Stimulated activated CD4-positive, alpha-beta T cell treated with anti-CD3 and anti-CD28 coated beads, TNF-alpha, amount 100 ng/mL, for 4 hours (primary cell): ENCODE results near the gene SKA1.
"Not testable (repeated sequence)": the region's sequence is repeated elsewhere in the genome, so short reads cannot be mapped to it uniquely, and the experiment has no call there.

Experiments
- DNase-seq, 3 experiments: peaks; one replicate each; pipeline ENCODE4 v3.0.0-alpha.2; 2020; ENCODE audit warnings: low read depth in 3 of 3

The SKA1 gene

GRCh38 chr18:50429207-50429948, 54.5 kb downstream of the SKA1 start:
- DNase-seq, result no peak

- DNase-seq, result no peak
Measured at GRCh38 chr18:50432915-50433314, 58.1 kb downstream of the SKA1 start.

- DNase-seq, result not testable (repeated sequence)
Measured at GRCh38 chr18:50436742-50437141, 61.9 kb downstream of the SKA1 start.

GRCh38 chr18:50439460-50440015, 64.7 kb downstream of the SKA1 start:
- DNase-seq, result no peak

GRCh38 chr18:50441016-50441415, 66.2 kb downstream of the SKA1 start:
- DNase-seq, result no peak

- no peak for DNase-seq
Measured at GRCh38 chr18:50441501-50441900, 66.7 kb downstream of the SKA1 start.
